Measurements from ENCODE around the gene HBE1.

HBE1 gene

DNA sequence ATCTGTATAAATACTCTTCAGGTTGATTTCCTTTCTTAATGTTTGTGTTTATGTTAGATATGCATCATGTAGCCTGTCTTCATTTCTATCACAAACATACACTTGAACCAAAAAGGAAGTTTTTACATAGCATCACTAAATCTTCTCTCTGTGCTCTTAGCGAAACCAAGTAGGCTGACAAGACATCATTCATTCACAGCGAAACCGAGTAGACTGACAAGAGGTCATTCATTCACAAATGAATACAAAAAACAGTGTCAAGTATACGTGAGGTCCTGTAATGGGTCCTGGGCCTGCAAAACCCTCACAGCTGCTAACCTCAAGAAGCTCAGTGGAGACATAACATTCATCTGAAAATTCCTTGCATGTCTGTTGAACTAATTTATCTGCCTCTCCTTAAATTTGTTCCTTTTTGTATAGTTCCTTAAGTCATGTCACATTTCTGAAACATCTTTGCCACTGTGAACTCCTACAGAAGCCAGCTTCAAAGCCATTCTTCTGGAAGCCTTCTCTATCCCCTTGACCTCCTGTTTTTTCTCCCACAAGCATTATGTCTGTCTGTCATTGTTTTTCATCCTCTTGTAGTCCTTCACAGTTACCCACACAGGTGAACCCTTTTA is 9.8 kb upstream of the HBE1 start:
- TF ChIP-seq CTCF (IDR thresholded peaks at IDR 0.05; ENCODE audit: control insufficient read depth, extremely low read depth, insufficient read depth): no peak
- no peak for DNase-seq (ENCODE audit: low read depth)
- H3K4me3 ChIP-seq (ENCODE audit: low read depth, low read length): no peak overlapping the region

DNA sequence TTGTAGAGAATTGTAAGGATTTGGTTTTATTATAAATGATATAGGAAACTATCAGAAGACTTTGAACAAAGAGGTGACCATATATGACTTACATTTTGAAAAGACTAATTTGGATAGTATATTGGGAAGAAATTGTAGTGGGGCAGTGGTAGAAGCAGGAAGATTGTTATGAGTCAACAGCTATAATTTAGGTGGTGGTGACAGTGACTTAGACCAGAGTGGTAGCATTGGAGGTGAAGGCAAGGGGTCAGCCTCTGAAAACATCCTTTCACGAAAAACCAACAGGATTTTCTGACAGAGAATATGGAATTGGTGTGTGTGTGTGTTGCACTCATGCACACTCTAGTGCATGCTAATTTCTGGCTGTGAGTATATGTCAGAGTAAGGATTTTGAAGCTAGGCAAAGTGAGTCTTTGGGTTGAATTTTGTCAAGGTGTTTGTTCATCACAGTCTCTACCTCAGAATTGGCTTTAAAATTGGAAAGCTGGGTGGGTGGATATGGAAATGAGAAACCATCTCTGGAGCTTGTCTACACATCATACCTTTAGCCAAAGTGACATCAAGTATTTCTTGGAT is 8.2 kb upstream of the HBE1 start:
- H3K4me3 ChIP-seq (ENCODE audit: low read depth, low read length): no peak overlapping the region
- DNase-seq (ENCODE audit: low read depth): no peak
- no peak for TF ChIP-seq CTCF (IDR thresholded peaks at IDR 0.05; ENCODE audit: control insufficient read depth, extremely low read depth, insufficient read depth)

DNA sequence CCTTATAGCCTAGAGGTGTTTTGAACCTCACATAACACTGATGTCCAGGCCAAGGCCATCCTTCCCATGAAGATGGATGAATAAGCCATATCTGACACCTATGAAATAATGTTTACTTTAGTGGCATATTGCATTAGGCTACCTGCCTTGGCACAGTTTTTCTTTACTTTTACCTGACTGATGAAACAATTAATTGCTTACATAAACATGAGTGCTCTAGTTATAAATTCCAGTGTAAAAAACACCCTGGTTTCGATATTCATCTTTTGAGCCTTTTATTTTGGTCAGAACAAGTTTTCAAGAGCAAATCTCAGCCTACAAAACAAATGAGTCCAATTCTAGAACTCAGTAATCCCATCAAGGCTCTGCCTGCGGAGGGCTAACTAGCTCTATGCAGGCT is 7.0 kb upstream of the HBE1 start:
- peak; percentile 31 for DNase-seq (ENCODE audit: low read depth)
- no peak for TF ChIP-seq CTCF (IDR thresholded peaks at IDR 0.05; ENCODE audit: control insufficient read depth, extremely low read depth, insufficient read depth)
- no peak overlapping the region for H3K4me3 ChIP-seq (ENCODE audit: low read depth, low read length)

GRCh38 chr11:5275369-5276110 is 5.8 kb upstream of the HBE1 start:
- no peak overlapping the region for H3K4me3 ChIP-seq (ENCODE audit: low read depth, low read length)
- DNase-seq (ENCODE audit: low read depth): no peak
- no peak for TF ChIP-seq CTCF (IDR thresholded peaks at IDR 0.05; ENCODE audit: control insufficient read depth, extremely low read depth, insufficient read depth)

- H3K4me3 ChIP-seq (ENCODE audit: low read depth, low read length): no peak overlapping the region
- no peak for TF ChIP-seq CTCF (IDR thresholded peaks at IDR 0.05; ENCODE audit: control insufficient read depth, extremely low read depth, insufficient read depth)
- no peak for DNase-seq (ENCODE audit: low read depth)
Measured at GRCh38 chr11:5274395-5274794, 4.7 kb upstream of the HBE1 start.

- no peak overlapping the region for H3K4me3 ChIP-seq (ENCODE audit: low read depth, low read length)
- DNase-seq (ENCODE audit: low read depth): no peak
- no peak for TF ChIP-seq CTCF (IDR thresholded peaks at IDR 0.05; ENCODE audit: control insufficient read depth, extremely low read depth, insufficient read depth)
Measured at GRCh38 chr11:5272395-5273017, 2.8 kb upstream of the HBE1 start.

Measured in LNCaP clone FGC (cell line).